Activated CD8-positive, alpha-beta T cell treated with anti-CD3 and anti-CD28 coated beads for 36 hours (primary cell): ENCODE results near the gene DCLK2. TPM values are rescaled to one million over a fixed set of nuclear protein-coding genes. Genes with fewer than 3 reads are reported as not detected.

Experiments used
- ATAC-seq: fragments of 200-7000 bp; cut with Tn5 transposase; one replicate; pipeline ENCODE4 v1.10.0; 2021; ENCODE audit warnings: mild to moderate bottlenecking, moderate library complexity
- CTCF ChIA-PET: fragments of 350-600 bp; sonication (Branson Sonifier 250); formaldehyde crosslinking; loops from one replicate; lab custom pipeline; 2021; ENCODE audit warnings: antibody characterized with exemption; lab: Charles Lee
- POLR2A ChIA-PET: fragments of 350-600 bp; sonication (Branson Sonifier 250); formaldehyde crosslinking; loops from one replicate; lab custom pipeline; 2021; ENCODE audit warnings: antibody characterized with exemption; lab: Charles Lee
- DNase-seq: peaks from one replicate; pipeline ENCODE4 v3.0.0-alpha.2; 2020
- H3K27ac Mint-ChIP-seq: one replicate; pipeline ENCODE4 v1.8.0; 2021; ENCODE audit warnings: mild to moderate bottlenecking, mixed read lengths
- H3K27me3 Mint-ChIP-seq: one replicate; pipeline ENCODE4 v1.8.0; 2021; ENCODE audit warnings: mixed read lengths
- H3K36me3 Mint-ChIP-seq: one replicate; pipeline ENCODE4 v1.8.0; 2021; ENCODE audit warnings: low read depth, mixed read lengths
- H3K4me1 Mint-ChIP-seq: one replicate; pipeline ENCODE4 v1.8.0; 2021; ENCODE audit warnings: low read depth, mixed read lengths
- H3K4me3 Mint-ChIP-seq: one replicate; pipeline ENCODE4 v1.8.0; 2021; ENCODE audit warnings: mild to moderate bottlenecking, moderate library complexity, mixed read lengths
- H3K9me3 Mint-ChIP-seq: one replicate; pipeline ENCODE4 v1.8.0; 2021; ENCODE audit warnings: mixed read lengths
- CTCF ChIP-seq: fragments of 200-600 bp; IDR thresholded peaks from one replicate; pipeline ENCODE4 v1.8.0; 2022; ENCODE audit warnings: antibody characterized with exemption, mild to moderate bottlenecking
- intact Hi-C: fragments of 100-400 bp; cut with micrococcal nuclease; formaldehyde crosslinking; loops from one replicate; pipeline ENCODE4 v1.10.0; 2022
- total RNA-seq, 2 experiments: library from RNA; stranded (reverse); gene quantifications; one replicate each; pipeline ENCODE4 v1.2.3, GENCODE V29; 2021

The DCLK2 gene
- total RNA-seq, 2 experiments from 2014 or later, result not detected

GRCh38 chr4:150259861-150260567, 181.8 kb downstream of the DCLK2 start:
- Mint-ChIP-seq H3K4me1 (no peaks in the 10 kb centered on the region), H3K9me3 (no peaks in the 10 kb centered on the region), H3K36me3 (peaks cover 7% of the 10 kb centered on the region), H3K27ac (no peak overlapping the region), H3K4me3 (no peak overlapping the region), H3K27me3 (no peaks in the 10 kb centered on the region)
- DNase-seq, result no peak
- CTCF ChIA-PET, result no interaction called here
- no peak for TF ChIP-seq CTCF
- ATAC-seq, result no peak
- POLR2A ChIA-PET, result interaction anchor here (0.6 kb wide), 1 partner anchor 54 kb away, joined by 4 read pairs; no protein-coding TSS in a partner anchor
- intact Hi-C loops, result no loop called here

GRCh38 chr4:150261571-150261970, 183.3 kb downstream of the DCLK2 start:
- Mint-ChIP-seq H3K27ac (no peak overlapping the region), H3K36me3 (peaks cover 11% of the 10 kb centered on the region), H3K27me3 (no peaks in the 10 kb centered on the region), H3K4me3 (no peak overlapping the region), H3K4me1 (no peaks in the 10 kb centered on the region), H3K9me3 (no peaks in the 10 kb centered on the region)
- ChIA-PET CTCF (no interaction called here), POLR2A (no interaction called here)
- DNase-seq (no peak), ATAC-seq (no peak)
- intact Hi-C loops, result no loop called here
- TF ChIP-seq CTCF, result no peak

- ATAC-seq, result no peak
- Mint-ChIP-seq H3K36me3 (peaks cover 13% of the 10 kb centered on the region), H3K9me3 (no peaks in the 10 kb centered on the region), H3K27me3 (no peaks in the 10 kb centered on the region), H3K4me3 (no peak overlapping the region), H3K4me1 (no peaks in the 10 kb centered on the region), H3K27ac (no peak overlapping the region)
- intact Hi-C loops, result no loop called here
- no peak for DNase-seq
- ChIA-PET CTCF (interaction anchor here (0.6 kb wide), 1 partner anchor 147 kb away, joined by 3 read pairs; no protein-coding TSS in a partner anchor), POLR2A (no interaction called here)
- no peak for TF ChIP-seq CTCF
These were observed 184.4 kb downstream of the DCLK2 start for GRCh38 chr4:150262611-150263010.

- no peak overlapping the region for H3K4me3 Mint-ChIP-seq
- DNase-seq (no peak), ATAC-seq (no peak)
- ChIA-PET CTCF (no interaction called here), POLR2A (interaction anchor here (0.6 kb wide), 1 partner anchor 78 kb away, joined by 3 read pairs; no protein-coding TSS in a partner anchor)
- peaks cover 1% of the 10 kb centered on the region for H3K4me1 Mint-ChIP-seq
- intact Hi-C loops, result no loop called here
- H3K27me3 Mint-ChIP-seq, result no peaks in the 10 kb centered on the region
- H3K36me3 Mint-ChIP-seq, result peaks cover 21% of the 10 kb centered on the region
- TF ChIP-seq CTCF, result no peak
- H3K27ac Mint-ChIP-seq, result no peak overlapping the region
- no peaks in the 10 kb centered on the region for H3K9me3 Mint-ChIP-seq
These were observed 186.4 kb downstream of the DCLK2 start for GRCh38 chr4:150264595-150265161.

- no peak for DNase-seq
- H3K9me3 Mint-ChIP-seq, result no peaks in the 10 kb centered on the region
These were observed 187.6 kb downstream of the DCLK2 start for GRCh38 chr4:150265806-150266205.

More at GRCh38 chr4:150265806-150266205, 187.6 kb downstream of the DCLK2 start:
- H3K4me3 Mint-ChIP-seq, result no peak overlapping the region
- no peak for ATAC-seq
- H3K27ac Mint-ChIP-seq, result no peak overlapping the region
- ChIA-PET POLR2A (no interaction called here), CTCF (no interaction called here)
- peaks cover 1% of the 10 kb centered on the region for H3K4me1 Mint-ChIP-seq
- intact Hi-C loops, result no loop called here
- no peaks in the 10 kb centered on the region for H3K27me3 Mint-ChIP-seq
- H3K36me3 Mint-ChIP-seq, result peaks cover 27% of the 10 kb centered on the region
- TF ChIP-seq CTCF, result no peak
